ENCODE measurements around the gene MYBPC1.

DNA sequence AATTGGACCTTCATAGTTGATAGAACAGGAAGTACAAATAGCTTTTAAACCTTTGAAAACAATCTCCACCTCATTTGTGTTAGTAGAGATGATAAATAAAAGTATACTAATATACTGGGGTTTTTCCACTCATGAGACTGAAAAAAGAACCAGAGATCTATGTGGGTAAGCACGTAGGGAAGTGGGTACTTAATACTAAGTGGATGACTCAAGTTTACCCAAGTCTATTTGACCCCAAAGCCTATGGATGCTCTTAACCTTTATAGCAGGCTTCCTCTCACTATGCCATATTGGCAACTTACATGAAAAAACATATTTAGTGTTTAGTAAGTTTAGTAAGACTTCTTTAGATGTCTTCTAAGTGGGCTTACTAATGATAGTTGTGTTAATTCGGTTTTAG is 53.4 kb downstream of the MYBPC1 start:
- TF ChIP-seq, protein P1, sequence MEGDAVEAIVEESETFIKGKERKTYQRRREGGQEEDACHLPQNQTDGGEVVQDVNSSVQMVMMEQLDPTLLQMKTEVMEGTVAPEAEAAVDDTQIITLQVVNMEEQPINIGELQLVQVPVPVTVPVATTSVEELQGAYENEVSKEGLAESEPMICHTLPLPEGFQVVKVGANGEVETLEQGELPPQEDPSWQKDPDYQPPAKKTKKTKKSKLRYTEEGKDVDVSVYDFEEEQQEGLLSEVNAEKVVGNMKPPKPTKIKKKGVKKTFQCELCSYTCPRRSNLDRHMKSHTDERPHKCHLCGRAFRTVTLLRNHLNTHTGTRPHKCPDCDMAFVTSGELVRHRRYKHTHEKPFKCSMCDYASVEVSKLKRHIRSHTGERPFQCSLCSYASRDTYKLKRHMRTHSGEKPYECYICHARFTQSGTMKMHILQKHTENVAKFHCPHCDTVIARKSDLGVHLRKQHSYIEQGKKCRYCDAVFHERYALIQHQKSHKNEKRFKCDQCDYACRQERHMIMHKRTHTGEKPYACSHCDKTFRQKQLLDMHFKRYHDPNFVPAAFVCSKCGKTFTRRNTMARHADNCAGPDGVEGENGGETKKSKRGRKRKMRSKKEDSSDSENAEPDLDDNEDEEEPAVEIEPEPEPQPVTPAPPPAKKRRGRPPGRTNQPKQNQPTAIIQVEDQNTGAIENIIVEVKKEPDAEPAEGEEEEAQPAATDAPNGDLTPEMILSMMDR (conservative IDR thresholded peaks at IDR 0.05): no peak
- TF ChIP-seq EZH2 (IDR thresholded peaks at IDR 0.05; ENCODE audit: low read depth): no peak
